ENCODE measurements around the gene GGPS1. TPM values are rescaled to one million over a fixed set of nuclear protein-coding genes. Genes with fewer than 3 reads are reported as not detected.

Gene GGPS1
- total RNA-seq, 1 experiment from 2014 or later, result 64.1 TPM

Other genes with a start within 250 kb of the GGPS1 start
- 151 and 161 TPM in 2 replicates for gene TOMM20, start 199.7 kb upstream of the GGPS1 start, total RNA-seq (2014; rRNA removed; shearing (Covaris generic))
- gene RBM34, start 167.3 kb upstream of the GGPS1 start, total RNA-seq (2014; rRNA removed; shearing (Covaris generic)), result 131 and 170 TPM in 2 replicates
- 27.6 and 29.9 TPM in 2 replicates for gene ARID4B, start 391 bp upstream of the GGPS1 start, total RNA-seq (2014; rRNA removed; shearing (Covaris generic))
- gene TBCE, start 38.9 kb downstream of the GGPS1 start, total RNA-seq (2014; rRNA removed; shearing (Covaris generic)), result 49.8 and 58.3 TPM in 2 replicates
- 32.0 and 56.6 TPM in 2 replicates for gene B3GALNT2, start 175.9 kb downstream of the GGPS1 start, total RNA-seq (2014; rRNA removed; shearing (Covaris generic))